Sigmoid colon (tissue), 4 donors: Measurements from ENCODE around the gene STUB1.

ENCODE experiments used
- CTCF ChIP-seq, 4 experiments: fragments of 450-650 bp in 3 of 4; fragments of 200-600 bp in 1 of 4; IDR thresholded peaks; one replicate each; pipeline ENCODE4 v1.5.1; 2016 to 2019; ENCODE audit warnings: antibody characterized with exemption in 4 of 4, mild to moderate bottlenecking in 3 of 4, moderate library complexity in 2 of 4
- EP300 ChIP-seq, 4 donors: sonication (generic); formaldehyde crosslinking; IDR thresholded peaks; one replicate each; pipeline ENCODE4 v1.6.1; 2017; ENCODE audit warnings: antibody characterized with exemption in 4 of 4
- POLR2A ChIP-seq, 2 donors: fragments of 450-650 bp; IDR thresholded peaks; one replicate each; pipeline ENCODE4 v1.6.1; 2016; ENCODE audit warnings: antibody characterized with exemption in 2 of 2, mild to moderate bottlenecking in 2 of 2, moderate library complexity in 2 of 2
- POLR2AphosphoS5 ChIP-seq, 4 donors: sonication (generic); formaldehyde crosslinking; IDR thresholded peaks; one replicate each; pipeline ENCODE4 v1.6.1; 2017; ENCODE audit warnings: antibody characterized with exemption in 4 of 4

- TF ChIP-seq EP300 (IDR thresholded peaks at IDR 0.05) = no peak
- TF ChIP-seq POLR2AphosphoS5 (IDR thresholded peaks at IDR 0.05) = no peak
- no peak for TF ChIP-seq POLR2A (IDR thresholded peaks at IDR 0.05)
- TF ChIP-seq CTCF (IDR thresholded peaks at IDR 0.05) = no peak
These were observed 7.4 kb upstream of the STUB1 start for GRCh38 chr16:672851-673250.
